Vagina (tissue), 2 donors: Measurements from ENCODE around the gene SPIRE2. TPM values are rescaled to one million over a fixed set of nuclear protein-coding genes. Genes with fewer than 3 reads are reported as not detected.
"Not testable (repeated sequence)": the region's sequence is repeated elsewhere in the genome, so short reads cannot be mapped to it uniquely, and the experiment has no call there.

ENCODE experiments used
- DNase-seq, 2 donors: peaks; one replicate each; pipeline ENCODE4 v3.0.0-alpha.2; 2017; ENCODE audit errors: extremely low spot score in 2 of 2
- H3K27ac ChIP-seq: fragments of 200-600 bp; sonication (generic); one replicate; pipeline ENCODE4 v1.5.1; 2019
- H3K27me3 ChIP-seq: fragments of 200-600 bp; sonication (generic); one replicate; pipeline ENCODE4 v1.5.1; 2019
- H3K36me3 ChIP-seq, 2 donors: fragments of 200-600 bp; sonication (generic); one replicate each; pipeline ENCODE4 v1.5.1; 2017 to 2019
- H3K4me1 ChIP-seq: fragments of 200-600 bp; sonication (generic); one replicate; pipeline ENCODE4 v1.5.1; 2019
- H3K4me3 ChIP-seq, 2 donors: fragments of 200-600 bp; sonication (generic); 1 replicate in 1 of 2; 2 replicates in 1 of 2; pipeline ENCODE4 v1.5.1; 2016 to 2019
- H3K9me3 ChIP-seq: fragments of 200-600 bp; sonication (generic); one replicate; pipeline ENCODE4 v1.5.1; 2019
- CTCF ChIP-seq, 3 experiments: fragments of 450-650 bp in 2 of 3; fragments of 200-600 bp in 1 of 3; sonication (generic) in 1 of 3; IDR thresholded peaks; one replicate each; pipeline ENCODE4 v1.5.1; 2017 to 2019; ENCODE audit warnings: antibody characterized with exemption in 3 of 3, mild to moderate bottlenecking in 2 of 3, moderate library complexity in 2 of 3
- POLR2A ChIP-seq, 2 donors: fragments of 450-650 bp; IDR thresholded peaks; one replicate each; pipeline ENCODE4 v1.6.1; 2017; ENCODE audit warnings: antibody characterized with exemption in 2 of 2, mild to moderate bottlenecking in 2 of 2, moderate library complexity in 2 of 2
- POLR2AphosphoS5 ChIP-seq, 2 donors: sonication (generic); formaldehyde crosslinking; IDR thresholded peaks; one replicate each; pipeline ENCODE4 v1.9.0; 2017; ENCODE audit warnings: antibody characterized with exemption in 2 of 2, mild to moderate bottlenecking in 2 of 2, low read depth in 1 of 2; ENCODE audit not compliant: insufficient read depth in 1 of 2
- intact Hi-C: fragments of 100-400 bp; cut with DNase I; formaldehyde crosslinking; loops from one replicate; pipeline ENCODE4 v1.15.1; 2023
- total RNA-seq: library from RNA; depleted of rRNA; stranded (reverse); fragments of >200 nt; gene quantifications from one replicate; pipeline ENCODE4 v1.2.3, GENCODE V29; 2016

Gene SPIRE2
- total RNA-seq, 1 donor from 2014 or later, result 2.2 TPM

- H3K4me3 ChIP-seq, result no peak overlapping the region
- no peak for TF ChIP-seq POLR2A (IDR thresholded peaks at IDR 0.05)
- TF ChIP-seq POLR2AphosphoS5 (IDR thresholded peaks at IDR 0.05; ENCODE audit: insufficient read depth in 1 of 2, low read depth in 1 of 2), result no peak
- TF ChIP-seq CTCF (IDR thresholded peaks at IDR 0.05), result no peak
- H3K4me1 ChIP-seq, result peaks cover 21% of the 10 kb centered on the region
- intact Hi-C loops, result no loop called here
- no peaks in the 10 kb centered on the region for H3K9me3 ChIP-seq
- DNase-seq, result no peak
- no peak overlapping the region for H3K27ac ChIP-seq
- no peaks in the 10 kb centered on the region for H3K36me3 ChIP-seq
- H3K27me3 ChIP-seq, result no peaks in the 10 kb centered on the region
Measured at GRCh38 chr16:89829630-89830437, 1.6 kb downstream of the SPIRE2 start.

- H3K9me3 ChIP-seq, result no peaks in the 10 kb centered on the region
- TF ChIP-seq CTCF (IDR thresholded peaks at IDR 0.05) (no peak), POLR2A (IDR thresholded peaks at IDR 0.05) (no peak), POLR2AphosphoS5 (IDR thresholded peaks at IDR 0.05; ENCODE audit: insufficient read depth in 1 of 2, low read depth in 1 of 2) (no peak)
- H3K27ac ChIP-seq, result no peak overlapping the region
- no peaks in the 10 kb centered on the region for H3K36me3 ChIP-seq
- intact Hi-C loops, result no loop called here
- DNase-seq, result no peak
- H3K4me1 ChIP-seq, result peaks cover 21% of the 10 kb centered on the region
- H3K27me3 ChIP-seq, result no peaks in the 10 kb centered on the region
- no peak overlapping the region for H3K4me3 ChIP-seq
Measured at GRCh38 chr16:89831810-89832328, 3.6 kb downstream of the SPIRE2 start.

- H3K4me1 ChIP-seq, result peaks cover 17% of the 10 kb centered on the region
- H3K9me3 ChIP-seq, H3K4me3 ChIP-seq, H3K27me3 ChIP-seq, H3K27ac ChIP-seq, intact Hi-C loops, DNase-seq, H3K36me3 ChIP-seq: not testable (repeated sequence)
Measured at GRCh38 chr16:89833664-89834363, 5.5 kb downstream of the SPIRE2 start.

GRCh38 chr16:89834813-89835363 is 6.6 kb downstream of the SPIRE2 start:
- H3K27me3 ChIP-seq, H3K4me3 ChIP-seq, H3K36me3 ChIP-seq, H3K4me1 ChIP-seq, H3K27ac ChIP-seq, H3K9me3 ChIP-seq, intact Hi-C loops, DNase-seq: not testable (repeated sequence)

- DNase-seq, H3K4me1 ChIP-seq, H3K9me3 ChIP-seq, H3K27ac ChIP-seq, intact Hi-C loops, H3K4me3 ChIP-seq, H3K27me3 ChIP-seq, H3K36me3 ChIP-seq: not testable (repeated sequence)
Measured at GRCh38 chr16:89836484-89836883, 8.2 kb downstream of the SPIRE2 start.

- Histone ChIP-seq H3K27ac (no peak overlapping the region), H3K4me3 (no peak overlapping the region), H3K4me1 (peaks cover 8% of the 10 kb centered on the region), H3K27me3 (no peaks in the 10 kb centered on the region), H3K36me3 (no peaks in the 10 kb centered on the region), H3K9me3 (no peaks in the 10 kb centered on the region)
- intact Hi-C loops, result no loop called here
- TF ChIP-seq POLR2AphosphoS5 (IDR thresholded peaks at IDR 0.05; ENCODE audit: insufficient read depth in 1 of 2, low read depth in 1 of 2) (no peak), POLR2A (IDR thresholded peaks at IDR 0.05) (no peak), CTCF (IDR thresholded peaks at IDR 0.05) (no peak)
- DNase-seq, result no peak
Measured at GRCh38 chr16:89837014-89837546, 8.8 kb downstream of the SPIRE2 start.
